GM19240 (cell line): Measurements from ENCODE around the gene FKBP6.
"Not testable (repeated sequence)": the region's sequence is repeated elsewhere in the genome, so short reads cannot be mapped to it uniquely, and the experiment has no call there.

Experiments used
- DNase-seq: peaks from one replicate; pipeline ENCODE4 v3.0.0; 2011; ENCODE audit warnings: low spot score; ENCODE audit not compliant: insufficient read length

Gene FKBP6

DNA sequence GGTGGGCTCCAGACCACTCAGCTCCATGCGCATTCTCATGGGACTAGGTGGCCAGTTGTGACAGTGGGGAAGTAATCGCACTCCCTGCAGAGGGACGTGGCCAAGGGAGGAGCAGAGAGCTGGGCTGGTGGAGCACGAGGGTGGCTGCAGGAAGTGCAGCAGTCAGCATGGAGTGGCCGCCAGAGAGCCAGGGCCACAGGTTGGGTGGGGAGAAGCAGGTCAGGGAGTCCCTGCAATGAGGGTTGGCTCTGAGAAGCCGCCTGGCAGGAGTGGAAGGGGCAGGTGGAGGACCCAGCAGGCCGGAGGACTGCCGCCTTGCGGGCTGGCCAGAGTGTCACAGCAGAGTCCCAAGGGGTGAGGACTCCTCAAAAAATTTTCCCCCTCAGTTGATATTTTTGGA, 26.2 kb downstream of the FKBP6 start:
- DNase-seq, result no peak

GRCh38 chr7:73354821-73355220, 26.9 kb downstream of the FKBP6 start:
- no peak for DNase-seq

GRCh38 chr7:73356159-73356558, 28.2 kb downstream of the FKBP6 start:
- DNase-seq, result no peak

GRCh38 chr7:73358590-73359275, 30.8 kb downstream of the FKBP6 start:
- DNase-seq, result no peak

DNA sequence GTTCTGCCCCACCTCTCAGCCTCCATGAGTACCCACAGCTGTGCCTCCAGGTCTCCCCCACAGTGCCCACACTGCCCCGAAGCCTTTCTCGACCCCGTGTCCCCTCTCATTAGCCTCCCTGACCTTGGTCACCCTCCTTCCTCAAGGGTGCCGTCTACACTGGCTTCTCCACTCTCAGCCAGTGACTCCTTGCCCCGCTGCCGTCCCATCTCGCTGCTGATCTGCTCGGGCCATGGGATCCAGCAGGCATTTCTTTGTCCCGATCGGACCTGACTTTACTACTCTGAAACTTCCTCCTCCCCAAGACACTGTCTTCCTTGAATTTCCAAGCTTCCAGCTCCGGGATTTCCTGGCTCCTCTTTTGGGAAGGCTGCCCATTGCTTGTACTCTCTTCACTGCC, 31.3 kb downstream of the FKBP6 start:
- DNase-seq, result no peak

- DNase-seq, result no peak
Observed at GRCh38 chr7:73359746-73360375, 31.9 kb downstream of the FKBP6 start.

GRCh38 chr7:73360590-73360989, 32.6 kb downstream of the FKBP6 start:
- DNase-seq, result not testable (repeated sequence)

- DNase-seq, result no peak
Observed at GRCh38 chr7:73363225-73364005, 35.5 kb downstream of the FKBP6 start.

- no peak for DNase-seq
Observed at GRCh38 chr7:73364006-73364728, 36.2 kb downstream of the FKBP6 start.

- DNase-seq, result no peak
Observed at GRCh38 chr7:73366127-73366526, 38.2 kb downstream of the FKBP6 start.

DNA sequence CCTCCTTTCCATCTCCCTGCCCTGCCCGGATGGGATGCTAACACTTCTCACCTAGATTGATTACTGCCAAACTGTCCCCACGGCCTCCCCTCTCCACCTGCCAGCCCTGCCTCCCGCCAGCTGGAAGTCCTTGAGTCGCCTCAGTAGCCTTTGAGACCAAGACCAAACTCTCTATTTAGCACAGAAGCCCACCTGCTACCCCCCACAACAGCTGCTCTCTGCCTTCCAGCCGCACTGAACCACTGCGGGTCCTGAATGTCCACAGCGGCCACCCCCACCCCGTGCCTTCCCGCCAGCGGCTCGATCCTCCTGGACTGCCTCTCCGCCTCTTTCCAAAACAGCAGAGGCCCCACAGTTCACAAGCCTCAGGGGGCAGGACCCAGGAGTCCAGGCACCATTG, 39.0 kb downstream of the FKBP6 start:
- DNase-seq, result no peak

- DNase-seq, result no peak
Observed at GRCh38 chr7:73369009-73369408, 41.0 kb downstream of the FKBP6 start.

DNA sequence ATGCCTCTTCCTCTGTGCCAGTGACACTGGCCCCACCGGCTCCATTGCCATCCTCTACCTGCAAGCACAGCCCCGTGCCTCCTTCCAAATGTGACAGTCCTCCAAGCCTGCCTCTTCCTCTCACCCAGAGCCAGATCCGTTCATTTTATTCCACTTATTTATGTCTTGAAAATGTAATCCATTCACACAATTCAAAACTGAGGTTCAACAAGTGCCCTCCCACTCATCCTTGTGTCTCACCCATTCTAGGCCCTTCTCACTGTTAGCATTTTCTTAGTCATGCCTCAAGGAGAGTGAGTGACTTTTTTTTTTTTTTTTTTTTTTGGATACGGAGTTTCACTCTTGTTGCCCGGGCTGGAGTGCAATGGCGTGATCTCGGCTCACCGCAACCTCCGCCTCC, 41.7 kb downstream of the FKBP6 start:
- no peak for DNase-seq

DNA sequence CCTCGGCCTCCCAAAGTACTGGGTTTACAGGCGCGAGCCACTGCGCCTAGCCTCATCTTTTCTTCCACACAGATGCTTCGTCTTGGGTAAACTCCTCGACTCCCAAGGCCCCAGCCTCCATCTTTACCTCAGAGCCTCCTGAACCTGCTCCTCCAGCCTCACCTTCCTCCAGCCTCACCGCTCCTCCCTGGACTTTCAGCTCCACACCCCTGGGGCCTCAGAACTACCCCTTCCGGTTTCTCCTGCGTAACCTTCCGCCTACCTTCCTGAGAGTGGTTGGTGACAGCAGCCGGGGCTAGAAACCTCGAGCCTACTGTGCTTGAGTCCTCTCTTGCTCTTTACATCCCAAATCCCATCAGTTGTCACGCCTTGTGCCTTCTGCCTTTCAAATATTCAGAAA, 45.8 kb downstream of the FKBP6 start:
- DNase-seq, result no peak

- DNase-seq, result not testable (repeated sequence)
Observed at GRCh38 chr7:73376262-73376661, 48.3 kb downstream of the FKBP6 start.

DNA sequence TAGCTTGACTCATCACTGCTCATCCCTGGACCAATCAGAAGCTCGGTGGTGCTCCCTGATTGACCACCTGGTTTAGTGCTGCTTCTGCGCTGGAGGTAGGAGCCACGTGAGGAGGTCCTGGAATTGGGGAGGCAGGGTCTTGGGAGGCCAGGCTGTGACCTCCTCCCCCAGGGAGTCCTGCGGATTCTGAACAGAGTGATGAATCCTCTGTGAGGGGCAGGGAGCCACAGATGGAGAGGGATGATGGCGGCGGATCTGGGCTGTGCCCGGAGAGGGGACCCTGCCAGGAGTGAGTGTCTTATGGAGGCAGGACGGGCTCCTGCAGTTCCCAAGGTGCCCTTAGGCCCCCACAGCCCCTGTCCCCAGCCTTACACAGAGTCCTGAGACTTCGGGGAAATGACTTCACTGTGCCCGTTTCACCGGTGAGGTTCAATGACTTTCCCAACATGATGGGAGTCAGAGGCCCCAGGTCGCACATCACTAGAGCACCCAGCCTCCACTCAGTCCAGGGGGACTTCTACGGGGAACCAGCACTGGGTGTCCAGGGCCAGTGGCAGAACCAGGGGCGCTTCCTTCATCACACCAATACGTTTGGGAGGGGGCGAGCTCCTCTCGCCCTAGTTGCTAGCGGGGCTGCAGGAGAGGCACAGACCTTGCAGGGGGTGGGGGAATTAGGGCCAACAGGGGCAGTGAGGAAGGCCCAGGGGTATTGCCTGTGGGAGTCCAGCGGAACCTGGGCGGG, 48.9 kb downstream of the FKBP6 start:
- DNase-seq, result no peak

- not testable (repeated sequence) for DNase-seq
Observed at GRCh38 chr7:73377413-73378200, 49.6 kb downstream of the FKBP6 start.

- DNase-seq, result no peak
Observed at GRCh38 chr7:73382934-73383503, 55.1 kb downstream of the FKBP6 start.

GRCh38 chr7:73387221-73387828, 59.4 kb downstream of the FKBP6 start:
- no peak for DNase-seq
